Measurements from ENCODE around the gene HCK.
"Not testable (repeated sequence)": the region's sequence is repeated elsewhere in the genome, so short reads cannot be mapped to it uniquely, and the experiment has no call there.

Gene HCK

DNA sequence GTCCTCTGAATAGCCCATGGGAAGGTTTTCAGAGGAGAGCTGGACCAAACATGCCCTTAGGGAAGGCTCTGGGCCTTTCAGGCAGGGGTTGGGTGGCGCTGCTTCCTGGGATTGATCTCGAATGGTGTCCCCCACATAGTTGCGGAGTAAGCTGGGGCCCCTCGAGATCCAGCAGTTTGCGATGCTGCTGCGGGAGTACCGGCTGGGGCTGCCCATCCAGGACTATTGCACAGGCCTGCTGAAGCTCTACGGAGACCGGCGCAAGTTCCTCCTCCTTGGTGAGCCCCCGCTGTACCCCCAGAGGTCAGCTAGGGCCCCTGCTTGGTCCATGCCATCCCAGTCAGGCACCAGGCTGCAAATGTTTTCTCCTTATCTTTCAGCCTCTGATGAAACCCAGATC, 22.5 kb upstream of the HCK start:
- no peak for DNase-seq

GRCh38 chr20:32031007-32031958, 20.8 kb upstream of the HCK start:
- DNase-seq, result peak; percentile 65

GRCh38 chr20:32033316-32033715, 18.7 kb upstream of the HCK start:
- DNase-seq, result no peak

GRCh38 chr20:32033721-32034120, 18.3 kb upstream of the HCK start:
- not testable (repeated sequence) for DNase-seq

DNA sequence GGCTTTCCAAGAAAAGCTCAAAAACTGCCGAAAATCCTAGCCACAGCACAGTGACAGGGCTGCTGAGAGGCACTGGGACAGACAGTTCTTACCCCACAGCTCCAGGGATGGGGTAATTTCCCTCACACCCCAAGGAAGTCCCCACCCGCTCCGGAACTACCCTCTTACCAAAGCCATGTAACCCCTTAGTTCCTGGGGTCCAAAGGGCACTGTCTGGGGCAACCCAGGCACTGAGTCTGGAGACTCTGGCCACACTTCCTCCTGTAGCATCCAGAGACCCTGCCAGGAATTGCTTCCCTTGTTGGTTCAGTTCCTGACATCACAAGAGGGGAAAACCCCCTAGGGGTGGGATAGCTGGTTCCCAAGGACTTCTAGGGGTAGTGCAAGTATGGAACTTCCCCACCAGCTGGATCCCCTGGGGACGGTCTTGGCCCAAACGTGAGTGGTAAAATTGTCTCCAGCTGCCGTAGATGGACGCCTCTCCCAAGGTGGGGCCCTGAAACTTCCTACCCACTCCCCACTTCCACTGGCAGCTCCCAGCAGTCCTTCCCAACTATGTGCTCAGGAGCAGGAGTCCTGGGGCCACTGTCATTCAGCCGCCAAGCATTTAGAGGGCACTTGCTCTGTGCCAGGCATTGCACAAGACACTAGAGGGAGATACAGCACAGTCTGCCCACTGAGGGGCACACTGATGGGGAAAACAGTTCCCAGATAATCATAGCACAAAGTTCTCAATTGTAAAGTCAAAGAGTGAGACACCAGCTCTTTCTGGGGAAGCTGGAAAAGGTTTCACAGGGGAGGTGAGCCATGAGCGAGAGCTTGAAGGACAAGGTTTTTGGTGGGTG, 17.2 kb upstream of the HCK start:
- DNase-seq, result peak; percentile 39

DNA sequence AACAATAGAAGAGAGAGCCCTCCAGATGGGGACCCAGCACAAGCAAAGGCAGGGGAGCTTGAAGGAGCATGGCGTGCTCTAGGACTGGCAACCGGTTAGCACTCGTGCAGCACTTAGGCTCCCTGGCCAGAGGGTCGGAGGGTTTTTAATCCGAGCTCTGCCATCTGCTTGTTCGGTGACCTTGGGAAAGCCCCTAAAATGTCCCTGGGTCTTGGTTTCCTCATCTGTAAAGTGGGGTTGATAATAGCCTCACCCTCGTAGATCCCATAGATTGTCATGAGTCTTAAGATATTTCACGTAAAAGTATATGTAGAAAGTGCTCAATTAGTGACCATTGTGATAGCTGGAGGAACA, 16.6 kb upstream of the HCK start:
- no peak for DNase-seq

DNA sequence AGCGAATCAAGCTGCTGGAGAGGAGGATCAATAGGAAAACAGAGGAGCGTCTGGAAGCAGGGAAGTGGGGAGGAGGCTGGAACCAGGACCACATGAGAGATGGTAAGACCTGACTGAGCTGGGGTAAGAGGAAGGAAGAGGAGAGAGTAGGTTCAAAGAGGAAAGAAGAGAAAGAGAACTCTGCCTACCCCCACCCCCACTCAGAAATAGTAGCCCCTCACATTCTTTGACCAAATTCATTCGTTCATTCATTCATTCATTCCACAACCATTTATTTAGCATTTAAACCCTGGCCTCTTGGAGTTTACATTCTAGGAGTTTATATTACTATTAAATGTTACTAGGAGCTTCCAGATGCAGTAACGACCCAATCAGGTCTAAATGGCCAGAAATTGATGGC, 15.8 kb upstream of the HCK start:
- DNase-seq, result no peak

DNA sequence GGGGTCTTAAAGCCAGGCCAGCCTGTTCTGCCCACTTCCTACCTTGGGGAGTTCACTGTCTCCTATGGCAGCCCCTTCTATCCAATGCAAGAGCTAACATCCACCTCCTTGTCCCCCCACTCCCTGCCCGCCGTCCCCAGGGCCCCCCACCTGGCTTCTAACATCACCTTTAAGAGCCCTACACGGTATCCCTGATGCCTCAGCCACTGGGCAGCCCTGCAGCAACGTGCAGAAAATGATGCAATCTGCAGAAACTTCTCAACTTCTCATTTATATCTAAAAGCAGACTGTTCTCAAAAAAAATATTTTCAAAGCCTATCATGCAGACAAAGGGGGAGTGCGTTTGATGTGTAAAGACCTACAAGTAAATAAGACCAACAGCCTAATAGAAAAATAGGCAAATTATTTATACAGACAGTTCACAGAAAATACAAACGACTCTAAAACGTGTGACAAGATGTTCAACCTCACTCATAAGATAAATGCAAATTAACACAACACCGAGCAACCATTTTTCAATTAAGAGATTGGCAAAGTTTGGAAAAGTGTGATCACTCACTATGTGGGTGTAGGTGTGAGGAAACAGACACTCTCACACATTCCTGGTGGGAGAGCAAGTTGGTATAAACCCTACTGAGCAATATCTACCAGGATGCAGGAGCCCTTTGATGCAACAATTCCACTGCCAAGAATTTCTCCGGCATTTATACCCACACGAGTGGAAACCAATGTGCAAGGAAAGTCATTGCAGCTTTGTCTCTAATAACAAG, 15.1 kb upstream of the HCK start:
- DNase-seq, result no peak

GRCh38 chr20:32037929-32038328, 14.1 kb upstream of the HCK start:
- DNase-seq, result no peak

DNA sequence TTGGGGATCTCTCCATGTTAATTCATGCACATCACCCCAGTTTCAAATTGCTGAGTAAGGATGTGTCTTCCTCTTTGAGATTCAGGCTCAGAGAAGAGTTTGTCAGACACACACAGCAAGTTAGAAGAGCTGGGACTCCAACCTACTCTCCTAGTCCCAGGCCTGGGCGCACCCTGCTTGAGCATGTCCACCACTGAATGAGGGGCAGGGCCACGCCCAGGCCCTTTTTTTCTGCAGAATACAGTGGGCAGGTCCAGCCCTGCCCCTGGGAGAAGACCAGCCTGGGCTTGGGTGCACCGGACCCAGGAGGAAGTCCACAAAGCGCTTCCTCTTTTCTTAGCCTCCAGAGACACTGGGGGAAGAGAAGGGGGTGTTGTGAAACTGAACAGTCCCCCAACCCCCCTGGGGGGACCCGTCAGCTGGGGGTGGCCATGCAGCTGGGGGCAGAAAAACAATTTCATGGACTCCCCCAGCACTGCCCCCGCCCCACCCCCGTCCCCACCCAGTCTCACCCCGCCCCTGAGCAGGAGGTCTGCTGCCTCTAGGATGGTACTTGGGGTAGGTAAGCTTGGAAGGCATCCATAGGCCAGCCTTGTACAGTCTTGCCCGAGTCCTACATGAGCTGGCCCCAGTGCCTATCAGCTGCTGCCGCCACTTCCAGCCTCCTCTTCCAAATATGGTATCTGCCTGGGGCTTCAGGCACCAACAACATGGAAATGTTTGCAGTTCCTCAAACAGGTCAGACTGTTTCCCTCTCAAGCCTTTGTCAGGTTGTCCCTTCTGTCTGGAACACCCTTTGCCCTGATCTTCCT, 11.7 kb upstream of the HCK start:
- no peak for DNase-seq

GRCh38 chr20:32045999-32046398, 6.0 kb upstream of the HCK start:
- no peak for DNase-seq

GRCh38 chr20:32050324-32050841, 1.7 kb upstream of the HCK start:
- DNase-seq, result no peak

DNA sequence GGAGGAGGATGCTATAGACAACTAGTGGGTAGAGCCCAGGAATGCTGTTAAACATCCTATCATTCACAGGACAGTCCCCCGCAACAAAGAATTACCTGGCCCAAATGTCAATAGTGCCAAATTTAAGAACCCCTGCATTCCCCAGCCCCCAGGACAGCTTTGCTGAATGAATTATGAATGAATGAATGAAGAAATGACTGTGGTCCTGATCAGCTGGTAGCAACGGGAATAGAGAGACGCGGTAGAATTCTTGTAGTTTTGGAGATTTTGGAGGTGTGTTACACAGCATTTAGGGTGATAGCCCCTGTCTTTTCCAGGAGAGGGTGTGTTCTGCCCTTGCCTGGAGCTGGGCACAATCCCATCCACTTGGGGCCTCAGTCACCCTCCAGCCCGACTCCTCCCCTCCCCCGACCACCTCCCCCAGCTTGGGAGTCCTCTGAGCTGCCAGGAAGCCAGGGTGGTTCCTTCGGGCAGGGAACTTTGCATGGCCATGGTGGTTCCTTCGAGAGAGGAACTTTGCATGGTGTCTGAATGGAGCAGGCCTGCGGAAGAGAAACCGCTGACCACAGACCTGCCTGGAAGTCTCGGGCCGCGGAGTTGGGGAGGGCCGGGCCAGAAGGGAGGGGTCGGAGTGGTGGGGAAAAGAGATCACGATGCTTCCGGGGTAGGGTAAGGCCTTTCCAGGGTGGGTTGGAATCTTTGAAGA, 1.0 kb upstream of the HCK start:
- peak; percentile 59 for DNase-seq

DNA sequence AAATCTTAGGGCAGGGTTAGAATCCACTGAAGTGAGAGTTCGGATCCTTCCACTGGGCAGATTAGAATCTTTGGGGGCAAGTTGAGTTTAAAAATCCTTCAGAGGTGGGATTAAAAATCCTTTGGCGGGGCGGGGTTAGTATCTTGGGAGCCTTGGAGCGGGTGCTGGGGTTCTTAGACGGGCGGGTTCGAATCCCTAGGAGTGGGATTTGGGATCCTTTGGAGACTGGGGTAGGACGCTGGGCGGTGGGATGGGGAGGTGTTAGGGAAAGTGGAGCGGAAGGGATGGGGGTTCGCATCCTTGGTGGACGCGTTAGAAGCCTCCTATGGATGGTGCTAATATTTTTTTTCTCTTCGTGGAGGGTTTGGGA, 337 bp upstream of the HCK start:
- DNase-seq, result no peak

GRCh38 chr20:32052778-32053362, 828 bp downstream of the HCK start:
- DNase-seq, result no peak

DNA sequence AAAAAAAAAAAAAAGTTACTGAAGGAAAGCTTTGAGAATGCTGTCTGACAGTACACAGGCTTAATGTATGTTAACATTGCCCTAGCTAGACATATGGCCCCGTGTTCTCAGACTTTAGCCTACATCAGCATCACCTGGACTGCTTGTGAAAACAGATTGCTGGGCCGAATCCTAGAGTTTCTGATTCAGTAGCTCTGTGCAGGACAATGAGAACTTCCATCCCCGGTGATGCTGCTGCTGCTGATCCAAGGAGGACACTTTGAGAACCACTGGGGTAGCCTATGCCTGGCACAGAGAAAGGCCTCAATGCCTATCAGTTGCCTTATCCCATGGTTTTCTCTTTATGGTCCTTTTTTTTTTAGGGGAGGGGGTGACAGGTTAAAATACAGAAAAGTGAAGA, 1.6 kb downstream of the HCK start:
- DNase-seq, result no peak

DNA sequence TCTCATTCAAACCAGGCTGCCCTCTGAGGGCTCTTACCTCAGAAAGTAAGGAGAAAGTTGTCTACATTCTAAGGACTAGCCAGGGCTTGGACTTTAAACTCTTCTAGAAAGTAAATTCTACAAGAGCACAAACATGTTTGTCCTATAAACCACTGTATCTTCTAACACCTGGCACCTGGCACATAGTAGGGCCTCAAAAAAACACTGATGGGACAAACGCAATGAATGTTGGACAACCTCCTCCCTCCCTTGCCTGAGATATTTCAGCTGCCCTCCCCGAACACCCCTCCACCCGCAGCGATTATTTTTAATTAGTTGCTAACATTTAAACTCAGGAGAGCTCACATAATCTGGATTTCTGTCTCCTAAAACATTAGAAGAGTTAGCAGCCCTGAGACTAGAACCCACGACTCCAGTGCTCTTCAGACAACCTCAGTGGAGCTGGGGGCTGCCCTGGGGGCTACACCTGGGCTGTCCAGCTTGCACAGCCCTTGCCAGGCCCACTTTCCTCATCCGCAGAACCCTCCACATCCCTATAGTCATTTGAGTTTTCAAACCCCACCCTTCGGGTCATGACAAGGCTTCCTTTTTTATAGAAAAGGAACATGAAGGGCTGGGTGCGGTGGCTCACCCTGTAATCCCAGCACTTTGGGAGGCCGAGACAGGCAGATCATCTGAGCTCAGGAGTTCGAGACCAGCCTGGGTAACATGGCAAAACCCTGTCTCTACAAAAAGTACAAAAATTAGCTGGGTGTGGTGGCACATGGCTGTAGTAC, 4.9 kb downstream of the HCK start:
- no peak for DNase-seq

GRCh38 chr20:32057656-32058184, 5.7 kb downstream of the HCK start:
- no peak for DNase-seq

DNA sequence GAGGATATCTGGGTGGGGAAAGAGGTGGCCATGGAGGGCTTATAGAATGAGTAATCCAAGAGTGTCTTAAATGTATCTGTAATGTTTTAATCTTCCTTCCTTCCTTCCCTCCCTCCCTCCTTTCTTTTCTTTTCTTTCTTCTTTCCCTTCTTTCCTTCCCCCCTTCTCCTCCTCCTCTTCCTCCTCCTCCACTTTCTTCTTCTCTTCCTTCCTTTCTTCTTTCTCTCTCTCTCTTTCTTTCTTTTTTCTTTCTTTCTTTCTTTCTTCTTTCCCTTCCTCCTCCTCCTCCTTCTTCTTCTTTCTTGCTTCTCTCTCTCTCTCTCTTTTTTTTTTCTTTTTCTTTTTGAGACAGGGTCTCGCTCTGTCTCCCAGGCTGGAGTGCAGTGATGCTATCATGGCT, 7.1 kb downstream of the HCK start:
- no peak for DNase-seq

DNA sequence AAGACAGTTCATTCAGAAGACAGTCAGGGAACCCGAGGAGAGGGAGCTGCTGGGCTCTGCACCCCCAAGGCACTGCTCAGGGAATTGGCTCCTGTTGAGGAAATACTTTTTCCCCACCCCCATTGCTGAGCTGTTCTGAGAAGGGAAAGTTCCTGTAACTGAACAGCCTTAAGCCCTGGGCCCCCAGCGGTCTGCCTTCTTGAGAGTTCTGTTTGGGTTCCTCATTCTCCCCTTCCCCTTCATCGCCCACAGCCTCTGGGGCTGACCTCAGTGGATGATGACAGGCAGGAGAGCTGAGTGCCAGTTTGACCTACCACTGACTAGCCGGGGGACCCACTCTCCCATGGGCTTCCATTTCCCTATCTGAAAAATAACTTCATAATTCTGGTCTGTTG, 10.7 kb downstream of the HCK start:
- no peak for DNase-seq
